ENCODE measurements around the gene TXLNB.
"Not testable (repeated sequence)": the region's sequence is repeated elsewhere in the genome, so short reads cannot be mapped to it uniquely, and the experiment has no call there.

The TXLNB gene

DNA sequence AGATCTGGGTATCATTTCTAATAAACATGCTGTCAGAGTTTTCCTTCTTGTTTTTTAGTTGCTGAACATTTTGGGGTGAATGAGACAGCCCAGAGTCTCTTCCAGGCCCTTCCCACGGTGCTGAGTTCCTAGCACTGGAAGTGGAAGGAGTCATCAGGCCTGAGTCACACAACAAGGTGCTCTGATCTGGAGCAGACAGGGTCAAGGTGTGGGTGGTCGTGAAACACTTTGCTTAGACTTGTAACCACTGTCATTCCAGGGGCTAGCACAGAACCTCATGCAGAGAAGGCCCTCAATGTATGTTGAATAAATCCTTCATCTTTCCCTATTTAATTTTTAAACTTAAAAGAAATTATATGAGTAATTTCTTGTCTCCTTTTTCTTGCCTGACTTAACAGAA lies 60.6 kb downstream of the TXLNB start:
- no peak for DNase-seq

DNA sequence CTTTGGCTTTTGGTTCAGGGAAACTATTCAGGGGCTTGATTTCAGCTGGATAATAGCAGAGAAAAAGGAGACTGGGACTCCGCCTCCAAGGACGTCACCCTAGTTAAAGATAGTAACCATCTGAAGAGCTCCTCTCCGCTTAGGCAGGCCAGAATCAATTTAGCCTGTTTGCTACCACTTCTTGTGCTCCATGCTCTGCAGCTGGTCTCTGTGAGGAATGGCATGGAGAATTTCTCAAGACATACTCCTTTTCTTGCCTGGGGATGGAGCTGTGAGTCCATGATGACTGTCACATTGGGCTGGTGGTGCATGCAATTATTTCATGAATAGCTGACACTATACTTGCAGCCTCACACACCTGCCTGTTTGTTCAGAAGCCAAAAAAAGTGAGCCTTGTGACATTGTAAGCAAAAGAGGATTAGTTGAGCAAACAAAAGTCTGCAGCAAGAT lies 61.4 kb downstream of the TXLNB start:
- DNase-seq: no peak

DNA sequence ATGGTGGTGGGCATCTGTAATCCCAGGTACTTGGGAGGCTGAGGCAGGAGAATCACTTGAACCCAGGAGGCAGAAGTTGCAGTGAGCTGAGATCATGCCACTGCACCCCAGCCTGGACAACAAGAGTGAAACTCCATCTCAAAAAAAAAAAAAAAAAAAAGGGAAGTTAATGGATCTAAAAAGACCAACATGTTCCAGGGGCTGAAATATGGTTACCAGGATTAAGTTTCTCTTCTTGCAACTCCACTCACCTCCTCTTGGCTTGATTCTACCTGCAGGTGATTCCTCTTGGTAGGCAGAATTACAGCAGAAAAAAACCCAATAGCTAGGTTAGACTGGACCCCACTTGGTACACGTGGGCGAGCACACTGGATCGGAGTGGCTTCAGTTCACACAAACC lies 63.4 kb downstream of the TXLNB start:
- not testable (repeated sequence) for DNase-seq

DNA sequence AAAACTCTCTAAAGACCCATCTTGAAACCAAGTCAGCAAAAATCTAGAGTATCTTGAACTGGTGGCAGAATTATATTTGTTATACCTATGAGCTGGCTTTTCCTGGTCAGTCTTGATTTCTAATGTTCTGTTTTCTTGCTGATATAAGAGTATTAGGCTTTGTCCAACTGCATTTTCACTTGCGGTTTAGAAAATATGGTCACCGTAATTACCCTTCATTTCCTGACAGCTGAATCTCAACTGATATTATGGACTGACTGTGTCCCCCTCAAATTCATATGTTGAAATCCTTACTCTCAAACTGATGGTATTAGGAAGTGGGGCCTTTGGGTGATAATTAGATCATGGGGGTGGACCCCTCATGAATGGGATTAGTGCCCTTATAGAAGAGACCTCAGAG lies 72.1 kb downstream of the TXLNB start:
- no peak for DNase-seq

DNA sequence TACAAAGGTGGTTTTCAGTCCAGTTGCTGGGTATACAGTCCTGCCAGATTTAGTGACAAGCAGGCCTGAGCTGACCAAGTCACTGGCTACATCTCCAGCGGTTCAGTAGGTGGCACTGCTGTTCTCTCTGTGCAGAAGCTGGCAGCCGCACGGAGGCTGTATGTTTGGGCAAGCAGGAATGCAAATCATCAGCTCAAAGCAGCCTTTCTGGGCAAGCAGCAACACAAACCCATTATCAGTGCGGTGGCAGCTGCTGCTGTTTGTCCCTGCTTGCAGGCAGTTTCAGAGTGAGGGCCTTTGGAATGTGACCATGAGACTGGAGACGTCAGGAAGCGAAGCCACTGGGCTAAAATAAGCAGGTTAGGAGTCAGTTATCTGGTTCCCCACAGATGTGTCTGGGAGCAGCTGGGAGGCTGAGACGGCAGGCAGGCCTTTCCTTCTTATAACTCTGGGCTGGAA lies 72.5 kb downstream of the TXLNB start:
- peak; percentile 49 for DNase-seq

DNA sequence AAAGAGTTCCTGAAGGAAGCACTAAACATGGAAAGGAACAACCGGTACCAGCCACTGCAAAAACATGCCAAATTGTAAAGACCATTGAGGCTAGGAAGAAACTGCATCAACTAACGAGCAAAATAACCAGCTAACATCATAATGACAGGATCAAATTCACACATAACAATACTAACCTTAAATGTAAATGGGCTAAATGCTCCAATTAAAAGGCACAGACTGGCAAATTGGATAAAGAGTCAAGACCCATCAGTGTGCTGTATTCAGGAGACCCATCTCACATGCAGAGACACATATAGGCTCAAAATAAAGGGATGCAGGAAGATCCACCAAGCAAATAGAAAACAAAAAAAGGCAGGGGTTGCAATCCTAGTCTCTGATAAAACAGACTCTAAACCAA lies 79.3 kb downstream of the TXLNB start:
- DNase-seq: not testable (repeated sequence)

DNA sequence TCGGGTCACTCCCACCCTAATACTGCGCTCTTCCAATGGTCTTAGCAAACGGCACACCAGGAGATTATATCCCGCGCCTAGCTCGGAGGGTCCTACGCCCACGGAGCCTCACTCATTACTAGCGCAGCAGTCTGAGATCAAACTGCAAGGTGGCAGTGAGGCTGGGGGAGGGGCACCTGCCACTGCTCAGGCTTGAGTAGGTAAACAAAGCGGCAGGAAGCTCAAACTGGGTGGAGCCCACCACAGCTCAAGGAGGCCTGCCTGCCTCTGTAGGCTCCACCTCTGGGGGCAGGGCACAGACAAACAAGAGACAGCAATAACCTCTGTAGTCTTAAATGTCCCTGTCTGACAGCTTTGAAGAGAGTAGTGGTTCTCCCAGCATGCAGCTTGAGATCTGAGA lies 81.0 kb downstream of the TXLNB start:
- not testable (repeated sequence) for DNase-seq

DNA sequence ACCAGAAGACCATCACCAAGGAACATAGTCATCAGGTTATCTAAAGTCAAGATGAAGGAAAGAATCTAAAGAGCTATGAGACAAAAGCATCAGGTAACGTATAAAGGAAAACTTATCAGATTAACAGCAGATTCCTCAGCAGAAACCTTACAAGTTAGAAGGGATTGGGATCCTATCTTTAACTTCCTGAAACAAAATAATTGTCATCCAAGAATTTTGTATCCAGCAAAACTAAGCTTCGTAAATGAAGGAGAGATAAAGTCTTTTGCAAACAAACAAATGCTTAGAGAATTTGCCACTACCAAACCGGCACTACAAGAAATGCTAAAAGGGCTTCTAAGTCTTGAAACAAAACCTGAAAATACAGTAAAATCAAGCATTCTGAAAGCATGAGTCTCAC lies 86.0 kb downstream of the TXLNB start:
- no peak for DNase-seq

DNA sequence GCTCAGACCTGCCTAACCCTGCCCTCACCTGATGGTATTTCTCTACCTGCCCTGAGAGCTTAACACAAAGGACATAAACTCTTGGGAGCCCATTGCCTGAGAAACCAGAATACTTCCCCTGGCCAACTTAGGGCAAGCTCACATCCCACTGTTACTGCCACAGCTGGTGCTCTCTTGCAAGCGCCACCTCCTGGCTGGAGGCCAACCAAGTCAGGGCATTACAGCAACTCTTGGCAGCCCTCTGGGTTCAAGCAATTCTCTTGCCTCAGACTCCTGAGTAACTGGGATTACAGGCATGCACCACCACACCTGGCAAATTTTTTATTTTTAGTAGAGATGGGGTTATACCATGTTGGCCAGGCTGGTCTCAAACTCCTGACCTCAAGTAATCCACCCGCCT lies 86.8 kb downstream of the TXLNB start:
- no peak for DNase-seq

DNA sequence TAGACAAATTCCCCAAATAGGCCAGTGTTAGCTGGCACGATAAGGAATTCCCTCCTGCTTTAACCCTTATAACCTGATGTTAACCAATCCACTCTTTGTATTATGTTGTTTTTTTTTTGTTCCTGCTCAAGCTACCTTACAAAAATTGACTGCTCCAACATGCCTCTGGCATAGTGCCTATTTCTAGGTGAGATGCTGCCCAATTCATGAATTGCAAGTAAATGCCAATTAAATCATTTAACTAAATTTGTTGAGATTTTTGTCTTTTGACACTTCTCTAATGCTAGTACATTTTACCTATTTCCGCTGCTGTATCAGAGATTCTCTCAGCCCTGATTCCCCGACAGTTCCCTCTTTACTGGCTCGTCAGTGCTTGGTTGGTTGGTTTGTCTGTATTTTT lies 90.4 kb downstream of the TXLNB start:
- no peak for DNase-seq

DNA sequence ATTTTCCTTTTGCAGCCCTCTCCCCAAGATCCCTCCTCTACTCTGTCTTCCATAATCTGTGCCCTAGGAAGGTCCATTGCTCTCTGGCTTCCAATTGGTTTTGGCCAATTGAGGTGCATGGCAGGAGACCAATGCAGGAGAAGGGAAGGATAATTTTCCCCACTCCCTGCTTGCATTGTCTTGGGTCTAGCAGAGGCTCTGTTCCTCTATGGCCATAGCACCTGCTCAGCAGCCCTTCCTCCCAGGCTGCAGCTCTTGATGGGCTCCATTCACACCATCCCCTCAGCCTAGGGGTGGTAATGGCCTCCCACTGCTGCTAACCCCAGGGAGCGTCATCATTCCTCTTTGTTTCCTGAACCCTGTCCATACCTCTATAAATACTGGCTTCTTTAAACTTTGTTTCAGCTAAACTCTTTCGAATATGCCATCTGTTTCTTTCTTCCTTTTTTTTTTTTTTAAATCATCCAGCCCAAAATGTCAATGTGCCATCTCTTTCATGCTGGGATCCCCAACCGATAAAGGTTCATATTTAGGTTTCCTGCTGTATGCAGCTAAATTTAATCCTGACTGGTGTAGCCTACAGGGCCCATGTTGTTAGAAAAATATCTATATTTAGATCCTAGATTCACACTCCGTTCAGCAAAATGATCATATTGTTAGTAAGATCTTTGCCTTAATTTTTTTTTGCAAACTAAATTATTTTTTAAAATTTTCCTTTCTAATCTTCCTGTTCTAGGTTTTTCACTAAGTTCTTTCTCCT lies 93.1 kb downstream of the TXLNB start:
- no peak for DNase-seq

DNA sequence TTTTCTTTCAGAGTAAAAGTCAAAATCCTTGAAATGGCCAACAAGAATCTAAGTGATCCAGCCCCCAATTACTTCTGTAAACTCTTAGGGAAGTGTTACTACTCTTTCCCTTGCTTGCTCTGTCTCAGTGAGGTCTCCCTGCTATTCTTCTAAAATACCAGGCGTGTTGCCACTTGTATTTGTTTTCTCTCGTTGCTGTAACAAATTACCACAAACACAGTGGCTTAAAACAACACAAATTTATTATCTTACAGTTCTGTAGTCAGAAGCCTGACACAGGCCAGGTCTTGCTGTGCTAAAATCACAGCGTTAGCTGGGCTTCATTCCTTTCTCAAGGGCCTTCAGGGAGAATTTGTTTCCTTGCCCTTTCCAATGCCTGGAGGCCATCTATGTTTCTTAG lies 97.1 kb downstream of the TXLNB start:
- no peak for DNase-seq
